Astrocyte (in vitro differentiated cells and primary cell): ENCODE data around the gene SMIM24. TPM values are rescaled to one million over a fixed set of nuclear protein-coding genes. Genes with fewer than 3 reads are reported as not detected.

Experiments used
- DNase-seq: peaks from one replicate; pipeline ENCODE4 v3.0.0-alpha.2; 2010; ENCODE audit warnings: low read depth
- FAIRE-seq: peaks from 2 replicates; lab custom pipeline; 2011; peaks lifted over from hg19 to GRCh38; lab: Jason Lieb, UNC
- H2AFZ ChIP-seq: 2 replicates; pipeline ENCODE4 v1.6.0; 2012; ENCODE audit warnings: low read depth, low read length, inconsistent platforms
- H3K27ac ChIP-seq: 2 replicates; pipeline ENCODE4 v1.5.1; 2011; ENCODE audit warnings: low read depth, low read length, inconsistent platforms
- H3K27me3 ChIP-seq: 2 replicates; pipeline ENCODE4 v1.6.0; 2011; ENCODE audit warnings: low read length, inconsistent platforms; ENCODE audit not compliant: insufficient read depth
- H3K36me3 ChIP-seq: 2 replicates; pipeline ENCODE4 v1.5.1; 2011; ENCODE audit warnings: low read length, inconsistent platforms; ENCODE audit not compliant: insufficient read depth
- H3K4me1 ChIP-seq: 2 replicates; pipeline ENCODE4 v1.5.1; 2011; ENCODE audit warnings: low read length, inconsistent platforms; ENCODE audit not compliant: insufficient read depth
- H3K4me2 ChIP-seq: 2 replicates; pipeline ENCODE4 v1.6.0; 2012; ENCODE audit warnings: low read length, inconsistent platforms
- H3K4me3 ChIP-seq: 2 replicates; pipeline ENCODE4 v1.5.1; 2011; ENCODE audit warnings: low read depth, mild to moderate bottlenecking, low read length, inconsistent platforms; ENCODE audit not compliant: insufficient read depth
- H3K79me2 ChIP-seq: 2 replicates; pipeline ENCODE4 v1.6.0; 2012; ENCODE audit warnings: mild to moderate bottlenecking, low read length, inconsistent platforms; ENCODE audit not compliant: insufficient read depth
- H3K9ac ChIP-seq: 2 replicates; pipeline ENCODE4 v1.6.0; 2012; ENCODE audit warnings: mild to moderate bottlenecking, low read length, inconsistent platforms
- H3K9me3 ChIP-seq: 2 replicates; pipeline ENCODE4 v1.5.1; 2012; ENCODE audit warnings: low read depth, mild to moderate bottlenecking, low read length, inconsistent platforms; ENCODE audit not compliant: insufficient read depth
- H4K20me1 ChIP-seq: 2 replicates; pipeline ENCODE4 v1.6.0; 2012; ENCODE audit warnings: low read length, inconsistent platforms; ENCODE audit not compliant: insufficient read depth
- H3K27ac Mint-ChIP-seq: one replicate; pipeline ENCODE4 v1.8.0; 2021; ENCODE audit warnings: mild to moderate bottlenecking, mixed read lengths; ENCODE audit not compliant: unreplicated experiment
- H3K27me3 Mint-ChIP-seq: one replicate; pipeline ENCODE4 v1.8.0; 2021; ENCODE audit warnings: low read depth, mixed read lengths; ENCODE audit not compliant: unreplicated experiment
- H3K36me3 Mint-ChIP-seq: one replicate; pipeline ENCODE4 v1.8.0; 2021; ENCODE audit warnings: low read depth, mixed read lengths; ENCODE audit not compliant: unreplicated experiment
- H3K4me1 Mint-ChIP-seq: one replicate; pipeline ENCODE4 v1.8.0; 2021; ENCODE audit warnings: low read depth, mixed read lengths; ENCODE audit not compliant: unreplicated experiment
- H3K4me3 Mint-ChIP-seq: one replicate; pipeline ENCODE4 v1.8.0; 2021; ENCODE audit warnings: mild to moderate bottlenecking, moderate library complexity, mixed read lengths; ENCODE audit not compliant: unreplicated experiment
- H3K9me3 Mint-ChIP-seq: one replicate; pipeline ENCODE4 v1.8.0; 2021; ENCODE audit warnings: mild to moderate bottlenecking, mixed read lengths; ENCODE audit not compliant: unreplicated experiment
- EZH2 ChIP-seq: IDR thresholded peaks from 2 replicates; pipeline ENCODE4 v1.6.1; 2012; ENCODE audit warnings: mild to moderate bottlenecking, low read length, inconsistent platforms; ENCODE audit not compliant: insufficient read depth
- total RNA-seq: library from RNA; stranded (reverse); gene quantifications from 2 replicates; pipeline ENCODE4 v1.2.1, GENCODE V29; 2021
- TF ChIP-seq, protein P1 (sequence below): IDR thresholded peaks from 2 replicates; pipeline ENCODE4 v1.5.1; 2011; ENCODE audit warnings: low read depth, mild to moderate bottlenecking, inconsistent platforms, low read length, moderate library complexity; ENCODE audit not compliant: insufficient read depth

SMIM24 gene
- total RNA-seq, 1 donor from 2014 or later: not detected

DNA sequence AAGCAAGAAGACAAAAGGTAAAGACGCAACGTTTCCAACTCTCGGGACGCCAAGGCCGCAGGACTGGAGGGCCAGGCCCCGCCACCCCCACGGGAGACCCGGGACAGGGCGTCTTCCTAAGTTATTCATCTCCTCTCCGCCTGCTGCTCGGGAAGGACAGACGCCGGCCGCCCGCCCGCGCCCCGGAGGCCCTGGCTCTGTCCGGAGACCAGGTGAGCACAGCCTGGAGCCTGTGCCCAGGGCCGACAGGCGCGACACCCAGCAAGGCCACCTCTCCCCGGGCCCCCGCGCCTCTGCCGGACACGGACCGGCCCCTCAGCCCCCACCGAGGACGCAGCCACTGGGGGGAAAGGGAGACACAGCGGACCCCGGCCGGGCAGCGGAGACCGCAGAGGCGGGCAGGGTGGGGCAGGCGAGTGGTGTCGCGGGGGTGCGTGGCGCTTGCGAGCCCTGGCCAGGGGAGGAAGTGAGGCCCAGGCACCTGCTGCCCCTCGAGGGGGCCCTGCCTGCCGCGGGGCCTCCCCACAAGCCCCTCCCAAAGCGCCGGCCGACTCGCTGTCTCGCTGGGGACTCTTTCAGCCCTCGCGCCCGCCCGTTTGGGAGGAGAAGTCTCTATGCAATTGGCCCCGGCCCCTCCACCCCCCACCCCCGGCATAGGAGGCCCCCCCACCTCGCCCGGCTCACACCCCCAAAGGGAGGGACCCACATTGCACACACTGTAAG, 17.2 kb downstream of the SMIM24 start:
- no peak for FAIRE-seq
- Histone ChIP-seq H3K79me2 (peaks cover 9% of the 10 kb centered on the region), H3K36me3 (peaks cover 2% of the 10 kb centered on the region), H2AFZ (no peak overlapping the region), H3K4me2 (no peak overlapping the region), H4K20me1 (peaks cover 7% of the 10 kb centered on the region), H3K27ac (no peak overlapping the region), H3K9me3 (no peaks in the 10 kb centered on the region), H3K4me3 (no peak overlapping the region), H3K27me3 (no peaks in the 10 kb centered on the region), H3K4me1 (peaks cover 21% of the 10 kb centered on the region), H3K9ac (no peak overlapping the region)
- Mint-ChIP-seq H3K4me3 (peak overlapping the region; percentile 36), H3K4me1 (peaks cover 17% of the 10 kb centered on the region), H3K27ac (peak overlapping the region; percentile 88), H3K27me3 (peaks cover 4% of the 10 kb centered on the region), H3K36me3 (peaks cover 7% of the 10 kb centered on the region), H3K9me3 (peaks cover 3% of the 10 kb centered on the region)
- TF ChIP-seq, protein P1, sequence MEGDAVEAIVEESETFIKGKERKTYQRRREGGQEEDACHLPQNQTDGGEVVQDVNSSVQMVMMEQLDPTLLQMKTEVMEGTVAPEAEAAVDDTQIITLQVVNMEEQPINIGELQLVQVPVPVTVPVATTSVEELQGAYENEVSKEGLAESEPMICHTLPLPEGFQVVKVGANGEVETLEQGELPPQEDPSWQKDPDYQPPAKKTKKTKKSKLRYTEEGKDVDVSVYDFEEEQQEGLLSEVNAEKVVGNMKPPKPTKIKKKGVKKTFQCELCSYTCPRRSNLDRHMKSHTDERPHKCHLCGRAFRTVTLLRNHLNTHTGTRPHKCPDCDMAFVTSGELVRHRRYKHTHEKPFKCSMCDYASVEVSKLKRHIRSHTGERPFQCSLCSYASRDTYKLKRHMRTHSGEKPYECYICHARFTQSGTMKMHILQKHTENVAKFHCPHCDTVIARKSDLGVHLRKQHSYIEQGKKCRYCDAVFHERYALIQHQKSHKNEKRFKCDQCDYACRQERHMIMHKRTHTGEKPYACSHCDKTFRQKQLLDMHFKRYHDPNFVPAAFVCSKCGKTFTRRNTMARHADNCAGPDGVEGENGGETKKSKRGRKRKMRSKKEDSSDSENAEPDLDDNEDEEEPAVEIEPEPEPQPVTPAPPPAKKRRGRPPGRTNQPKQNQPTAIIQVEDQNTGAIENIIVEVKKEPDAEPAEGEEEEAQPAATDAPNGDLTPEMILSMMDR: no peak
- no peak for TF ChIP-seq EZH2
- DNase-seq: no peak

GRCh38 chr19:3459965-3460582, 20.3 kb downstream of the SMIM24 start:
- peaks cover 11% of the 10 kb centered on the region for H3K4me1 Mint-ChIP-seq

More at GRCh38 chr19:3459965-3460582, 20.3 kb downstream of the SMIM24 start:
- peaks cover 32% of the 10 kb centered on the region for H3K4me1 ChIP-seq
- H3K9me3 ChIP-seq: no peaks in the 10 kb centered on the region
- TF ChIP-seq EZH2: no peak
- TF ChIP-seq, protein P1: no peak
- Mint-ChIP-seq H3K9me3 (no peaks in the 10 kb centered on the region), H3K4me3 (peak overlapping the region; percentile 60), H3K27ac (peak overlapping the region; percentile 96), H3K36me3 (peaks cover 4% of the 10 kb centered on the region), H3K27me3 (no peaks in the 10 kb centered on the region)
- H4K20me1 ChIP-seq: peaks cover 3% of the 10 kb centered on the region
- H3K27ac ChIP-seq: peak overlapping the region; percentile 95
- no peak for DNase-seq
- FAIRE-seq: no peak
- H3K79me2 ChIP-seq: peaks cover 11% of the 10 kb centered on the region
- H3K36me3 ChIP-seq: peaks cover 8% of the 10 kb centered on the region
- peak overlapping the region; percentile 83 for H3K4me2 ChIP-seq
- no peak overlapping the region for H2AFZ ChIP-seq
- no peaks in the 10 kb centered on the region for H3K27me3 ChIP-seq
- peak overlapping the region; percentile 91 for H3K9ac ChIP-seq
- H3K4me3 ChIP-seq: no peak overlapping the region
